Measurements from ENCODE around the gene GJB3.
"Not testable (repeated sequence)": the region's sequence is repeated elsewhere in the genome, so short reads cannot be mapped to it uniquely, and the experiment has no call there.

GJB3 gene

GRCh38 chr1:34816332-34816731, 35.3 kb downstream of the GJB3 start:
- H3K9ac ChIP-seq (ENCODE audit: insufficient read length, low read depth) = no peak overlapping the region
- H3K36me3 ChIP-seq (ENCODE audit: insufficient read depth, insufficient read length, low read length) = no peaks in the 10 kb centered on the region
- TF ChIP-seq ZNF274 (IDR thresholded peaks at IDR 0.05; ENCODE audit: low read depth, low read length) (no peak), SUZ12 (IDR thresholded peaks at IDR 0.05; ENCODE audit: extremely low read depth, insufficient read depth, insufficient read length) (no peak), YY1 (IDR thresholded peaks at IDR 0.05; ENCODE audit: insufficient read depth, insufficient read length) (no peak)
- no peaks in the 10 kb centered on the region for H3K27me3 ChIP-seq (ENCODE audit: insufficient read depth, insufficient read length)
- no peaks in the 10 kb centered on the region for H3K4me1 ChIP-seq (ENCODE audit: insufficient read depth, insufficient read length)
- no peak for DNase-seq (ENCODE audit: low read depth, low spot score)
- H3K9me3 ChIP-seq (ENCODE audit: insufficient read depth, low read length) = no peaks in the 10 kb centered on the region
- no peak overlapping the region for H3K4me3 ChIP-seq (ENCODE audit: insufficient read length, low read depth)

- no peaks in the 10 kb centered on the region for H3K4me1 ChIP-seq (ENCODE audit: insufficient read depth, insufficient read length)
- TF ChIP-seq YY1 (IDR thresholded peaks at IDR 0.05; ENCODE audit: insufficient read depth, insufficient read length) (no peak), ZNF274 (IDR thresholded peaks at IDR 0.05; ENCODE audit: low read depth, low read length) (no peak), SUZ12 (IDR thresholded peaks at IDR 0.05; ENCODE audit: extremely low read depth, insufficient read depth, insufficient read length) (no peak)
- H3K9me3 ChIP-seq (ENCODE audit: insufficient read depth, low read length) = no peaks in the 10 kb centered on the region
- no peak overlapping the region for H3K4me3 ChIP-seq (ENCODE audit: insufficient read length, low read depth)
- no peak for DNase-seq (ENCODE audit: low read depth, low spot score)
- H3K9ac ChIP-seq (ENCODE audit: insufficient read length, low read depth) = no peak overlapping the region
- H3K27me3 ChIP-seq (ENCODE audit: insufficient read depth, insufficient read length) = no peaks in the 10 kb centered on the region
- no peaks in the 10 kb centered on the region for H3K36me3 ChIP-seq (ENCODE audit: insufficient read depth, insufficient read length, low read length)
Observed at GRCh38 chr1:34816778-34817177, 35.8 kb downstream of the GJB3 start.

DNA sequence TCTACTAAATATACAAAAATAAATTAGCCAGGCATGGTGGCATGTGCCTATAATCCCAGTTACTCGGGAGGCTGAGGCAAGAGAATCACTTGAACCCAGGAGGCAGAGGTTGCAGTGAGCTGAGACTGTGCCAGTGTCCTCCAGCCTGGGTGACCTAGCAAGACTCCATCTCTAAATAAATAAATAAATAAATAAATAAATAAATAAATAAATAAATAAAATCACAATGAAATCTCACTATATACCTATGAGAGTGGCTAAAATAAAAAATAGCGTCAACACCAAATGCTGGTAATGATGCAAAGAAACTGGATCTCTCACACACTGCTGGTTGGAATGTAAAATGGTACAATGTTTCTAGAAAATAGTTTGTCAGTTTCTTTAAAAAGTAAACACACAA, 37.8 kb downstream of the GJB3 start:
- not testable (repeated sequence) for H3K4me1 ChIP-seq (ENCODE audit: insufficient read depth, insufficient read length); H3K9ac ChIP-seq (ENCODE audit: insufficient read length, low read depth); H3K36me3 ChIP-seq (ENCODE audit: insufficient read depth, insufficient read length, low read length); H3K27me3 ChIP-seq (ENCODE audit: insufficient read depth, insufficient read length); H3K4me3 ChIP-seq (ENCODE audit: insufficient read length, low read depth); DNase-seq (ENCODE audit: low read depth, low spot score); H3K9me3 ChIP-seq (ENCODE audit: insufficient read depth, low read length)

DNA sequence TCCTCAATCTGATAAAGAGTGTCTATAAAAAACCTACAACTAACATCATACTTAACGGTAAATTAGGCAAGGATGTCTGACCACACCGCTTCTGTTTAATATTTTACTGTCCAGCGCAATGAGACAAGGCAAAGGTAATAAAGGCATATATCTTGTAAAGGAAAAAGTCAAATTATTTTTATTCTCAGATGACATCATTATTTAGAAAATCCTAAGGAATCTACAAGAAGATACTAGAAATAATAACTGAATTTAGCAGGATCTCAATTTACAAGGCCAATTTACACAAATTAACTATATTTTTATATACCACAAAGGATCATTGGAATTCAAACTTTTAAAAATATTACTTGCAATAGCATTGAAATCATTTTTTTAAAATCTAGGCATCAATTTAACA, 41.2 kb downstream of the GJB3 start:
- H3K4me3 ChIP-seq (ENCODE audit: insufficient read length, low read depth) = no peak overlapping the region

DNA sequence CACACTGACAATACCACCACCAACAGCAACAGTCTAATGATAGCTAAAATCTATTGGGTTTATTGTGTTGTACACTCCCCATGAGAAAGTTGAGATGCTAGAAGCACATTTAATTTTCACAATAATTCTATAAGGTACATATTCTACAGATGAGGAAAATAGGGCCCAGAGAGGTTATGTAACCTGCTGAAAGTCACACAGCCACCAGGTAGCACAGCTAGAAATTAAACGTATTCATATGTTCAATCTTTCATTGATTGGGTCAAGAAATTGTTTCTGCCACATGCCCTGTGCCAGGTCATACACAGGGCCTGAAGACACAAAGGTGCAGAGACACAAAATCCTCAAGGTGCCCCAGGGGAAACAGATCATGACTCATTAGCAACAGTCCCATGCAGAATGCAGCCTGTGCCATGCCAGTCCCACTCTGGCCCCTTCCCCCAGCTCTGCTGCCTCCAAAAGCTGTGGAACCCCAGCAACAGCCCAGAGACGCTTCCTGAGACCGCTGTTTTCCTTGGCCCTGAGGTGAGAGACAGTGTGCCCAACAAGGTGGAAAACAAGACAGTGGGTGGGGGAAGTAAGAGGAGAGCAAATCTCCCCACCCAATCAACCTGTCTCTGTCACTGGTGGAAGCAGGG, 43.9 kb downstream of the GJB3 start:
- TF ChIP-seq ZNF274 (IDR thresholded peaks at IDR 0.05; ENCODE audit: low read depth, low read length) (no peak), SUZ12 (IDR thresholded peaks at IDR 0.05; ENCODE audit: extremely low read depth, insufficient read depth, insufficient read length) (no peak), YY1 (IDR thresholded peaks at IDR 0.05; ENCODE audit: insufficient read depth, insufficient read length) (no peak)
- Histone ChIP-seq H3K36me3 (ENCODE audit: insufficient read depth, insufficient read length, low read length) (no peaks in the 10 kb centered on the region), H3K4me1 (ENCODE audit: insufficient read depth, insufficient read length) (peaks cover 4% of the 10 kb centered on the region), H3K4me3 (ENCODE audit: insufficient read length, low read depth) (no peak overlapping the region), H3K9me3 (ENCODE audit: insufficient read depth, low read length) (no peaks in the 10 kb centered on the region), H3K27me3 (ENCODE audit: insufficient read depth, insufficient read length) (peaks cover 3% of the 10 kb centered on the region), H3K9ac (ENCODE audit: insufficient read length, low read depth) (no peak overlapping the region)
- no peak for DNase-seq (ENCODE audit: low read depth, low spot score)

More for the DNA sequence above, 41.2 kb downstream of the GJB3 start:
- Histone ChIP-seq H3K4me1 (ENCODE audit: insufficient read depth, insufficient read length) (peaks cover 4% of the 10 kb centered on the region), H3K36me3 (ENCODE audit: insufficient read depth, insufficient read length, low read length) (no peaks in the 10 kb centered on the region), H3K27me3 (ENCODE audit: insufficient read depth, insufficient read length) (peaks cover 3% of the 10 kb centered on the region), H3K9ac (ENCODE audit: insufficient read length, low read depth) (no peak overlapping the region), H3K9me3 (ENCODE audit: insufficient read depth, low read length) (no peaks in the 10 kb centered on the region)
- no peak for DNase-seq (ENCODE audit: low read depth, low spot score)
- TF ChIP-seq SUZ12 (IDR thresholded peaks at IDR 0.05; ENCODE audit: extremely low read depth, insufficient read depth, insufficient read length) = no peak
- no peak for TF ChIP-seq YY1 (IDR thresholded peaks at IDR 0.05; ENCODE audit: insufficient read depth, insufficient read length)
- no peak for TF ChIP-seq ZNF274 (IDR thresholded peaks at IDR 0.05; ENCODE audit: low read depth, low read length)

DNA sequence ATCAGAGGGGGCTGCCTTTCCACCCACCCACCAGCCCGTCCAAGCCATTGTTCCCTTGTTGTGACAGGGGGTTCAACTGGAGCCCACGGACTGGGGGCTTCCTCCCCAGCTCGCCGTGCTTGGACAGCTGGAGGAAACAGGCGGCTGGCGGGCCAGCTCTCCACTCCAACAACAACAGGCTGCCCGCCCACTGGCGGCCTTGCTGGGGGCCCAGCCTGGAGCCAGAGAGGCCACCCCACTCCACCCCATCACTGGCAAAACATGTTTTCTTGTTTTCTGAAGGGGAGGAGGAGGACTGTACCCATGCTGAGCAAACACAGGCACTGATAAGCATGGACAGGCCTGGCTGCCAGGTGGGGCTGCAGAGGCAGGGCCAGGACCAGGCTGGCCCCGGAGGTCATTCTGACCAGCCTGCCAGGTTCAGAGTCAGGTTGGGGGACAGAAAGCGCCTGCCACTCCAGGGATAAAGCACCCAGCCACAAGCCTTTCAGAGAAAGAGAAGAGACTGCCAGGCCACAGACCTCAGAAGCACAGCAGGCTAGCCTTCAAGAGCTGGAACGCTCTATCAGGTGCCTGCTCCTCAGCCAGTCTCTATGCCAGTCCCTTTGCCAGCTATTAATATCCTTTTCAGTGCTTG, 44.6 kb downstream of the GJB3 start:
- Histone ChIP-seq H3K9me3 (ENCODE audit: insufficient read depth, low read length) (no peaks in the 10 kb centered on the region), H3K4me3 (ENCODE audit: insufficient read length, low read depth) (no peak overlapping the region), H3K27me3 (ENCODE audit: insufficient read depth, insufficient read length) (peaks cover 3% of the 10 kb centered on the region), H3K9ac (ENCODE audit: insufficient read length, low read depth) (no peak overlapping the region), H3K4me1 (ENCODE audit: insufficient read depth, insufficient read length) (peaks cover 4% of the 10 kb centered on the region), H3K36me3 (ENCODE audit: insufficient read depth, insufficient read length, low read length) (no peaks in the 10 kb centered on the region)
- DNase-seq (ENCODE audit: low read depth, low spot score) = no peak
- TF ChIP-seq ZNF274 (IDR thresholded peaks at IDR 0.05; ENCODE audit: low read depth, low read length) (no peak), YY1 (IDR thresholded peaks at IDR 0.05; ENCODE audit: insufficient read depth, insufficient read length) (no peak), SUZ12 (IDR thresholded peaks at IDR 0.05; ENCODE audit: extremely low read depth, insufficient read depth, insufficient read length) (no peak)

GRCh38 chr1:34827341-34827941, 46.4 kb downstream of the GJB3 start:
- peaks cover 4% of the 10 kb centered on the region for H3K4me1 ChIP-seq (ENCODE audit: insufficient read depth, insufficient read length)
- H3K27me3 ChIP-seq (ENCODE audit: insufficient read depth, insufficient read length) = peaks cover 3% of the 10 kb centered on the region
- TF ChIP-seq ZNF274 (IDR thresholded peaks at IDR 0.05; ENCODE audit: low read depth, low read length) = no peak
- no peak for TF ChIP-seq YY1 (IDR thresholded peaks at IDR 0.05; ENCODE audit: insufficient read depth, insufficient read length)
- TF ChIP-seq SUZ12 (IDR thresholded peaks at IDR 0.05; ENCODE audit: extremely low read depth, insufficient read depth, insufficient read length) = no peak
- H3K9ac ChIP-seq (ENCODE audit: insufficient read length, low read depth) = no peak overlapping the region
- H3K9me3 ChIP-seq (ENCODE audit: insufficient read depth, low read length) = no peaks in the 10 kb centered on the region
- H3K4me3 ChIP-seq (ENCODE audit: insufficient read length, low read depth) = no peak overlapping the region
- DNase-seq (ENCODE audit: low read depth, low spot score) = no peak
- no peaks in the 10 kb centered on the region for H3K36me3 ChIP-seq (ENCODE audit: insufficient read depth, insufficient read length, low read length)

Measured in NT2/D1 (cell line).